Measurements from ENCODE around the gene EID2. TPM values are rescaled to one million over a fixed set of nuclear protein-coding genes. Genes with fewer than 3 reads are reported as not detected.

The EID2 gene
- total and polyA plus RNA-seq, 2 of the 13 experiments (the other 11 are each of a cell fraction or from before 2014, with no cell fraction given): 3.7 to 14.1 TPM

- TF ChIP-seq IRF9 (CRISPR knock-in tag; IDR thresholded peaks at IDR 0.05; ENCODE audit: borderline replicate concordance) (no peak; the same call in 1 of the 2 replicates), RFX1 (IDR thresholded peaks at IDR 0.05) (no peak), HMGA1 (CRISPR knock-in tag; conservative IDR thresholded peaks at IDR 0.05) (no peak), ZMYM3 (CRISPR knock-in tag; IDR thresholded peaks at IDR 0.05) (no peak), ZNF329 (CRISPR knock-in tag; IDR thresholded peaks at IDR 0.05; ENCODE audit: low read depth) (no peak), ISL2 (CRISPR knock-in tag; IDR thresholded peaks at IDR 0.05) (no peak), ZBTB49 (CRISPR knock-in tag; IDR thresholded peaks at IDR 0.05; ENCODE audit: borderline replicate concordance) (no peak), PBX2 (CRISPR knock-in tag; IDR thresholded peaks at IDR 0.05) (no peak), PHF21A (CRISPR knock-in tag; IDR thresholded peaks at IDR 0.05) (no peak), GLI4 (CRISPR knock-in tag; IDR thresholded peaks at IDR 0.05; ENCODE audit: borderline replicate concordance) (no peak), DR1 (CRISPR knock-in tag; IDR thresholded peaks at IDR 0.05) (0 out of 2 replicates have a peak, but pooled peaks have one; percentile 65), GLMP (CRISPR knock-in tag; IDR thresholded peaks at IDR 0.05; ENCODE audit: borderline replicate concordance) (no peak), MBD4 (IDR thresholded peaks at IDR 0.05; ENCODE audit: borderline replicate concordance, low read length) (no peak), ZNF839 (CRISPR knock-in tag; IDR thresholded peaks at IDR 0.05; ENCODE audit: borderline replicate concordance) (no peak), ZNF275 (CRISPR knock-in tag; IDR thresholded peaks at IDR 0.05; ENCODE audit: borderline replicate concordance) (peak; percentile 59; the same call in 1 of the 2 replicates), TAF1 (CRISPR knock-in tag; IDR thresholded peaks at IDR 0.05) (peak; percentile 81), CBX5 (CRISPR knock-in tag; IDR thresholded peaks at IDR 0.05; ENCODE audit: borderline replicate concordance) (no peak; the same call in 1 of the 2 replicates), ZNF12 (CRISPR knock-in tag; IDR thresholded peaks at IDR 0.05) (no peak), ZNF83 (CRISPR knock-in tag; IDR thresholded peaks at IDR 0.05; ENCODE audit: borderline replicate concordance) (no peak), ZNF3 (CRISPR knock-in tag; IDR thresholded peaks at IDR 0.05) (no peak)
Measured at GRCh38 chr19:39539518-39540332, at the start of gene EID2 (continued).

Data from HepG2 (cell line).